Measurements from ENCODE around the gene C1orf87.

- no peak for TF ChIP-seq SUZ12 (IDR thresholded peaks at IDR 0.05; ENCODE audit: extremely low read depth, insufficient read depth, insufficient read length)
- no peak for TF ChIP-seq ZNF274 (IDR thresholded peaks at IDR 0.05; ENCODE audit: low read depth, low read length)
- no peak for TF ChIP-seq YY1 (IDR thresholded peaks at IDR 0.05; ENCODE audit: insufficient read depth, insufficient read length)
Measured at GRCh38 chr1:59945790-59946189, 127.8 kb downstream of the C1orf87 start.
